Neural cell (in vitro differentiated cells): ENCODE results near the gene HOXA3. TPM values are rescaled to one million over a fixed set of nuclear protein-coding genes. Genes with fewer than 3 reads are reported as not detected.

ENCODE experiments used
- H2AFZ ChIP-seq: fragments of 200-600, 300-800 bp; sonication (generic), shearing (Covaris generic); 2 replicates; pipeline ENCODE4 v1.6.0; 2014; ENCODE audit warnings: low read depth, mild to moderate bottlenecking, antibody characterized with exemption, low read length, moderate library complexity
- H3F3A ChIP-seq: fragments of 200-600 bp; shearing (Covaris generic); 2 replicates; pipeline ENCODE4 v1.6.1; 2016; ENCODE audit warnings: mild to moderate bottlenecking, moderate library complexity, mixed read lengths, antibody characterized with exemption, low read length; ENCODE audit not compliant: insufficient read depth, poor library complexity, severe bottlenecking
- H3K27ac ChIP-seq: fragments of 200-600, 300-800 bp; sonication (generic), shearing (Covaris generic); 2 replicates; pipeline ENCODE4 v1.5.1; 2014; ENCODE audit warnings: mild to moderate bottlenecking, low read length, moderate library complexity
- H3K27me3 ChIP-seq: fragments of 300-800, 200-600 bp; sonication (generic), shearing (Covaris generic); 2 replicates; pipeline ENCODE4 v1.6.0; 2014; ENCODE audit warnings: mild to moderate bottlenecking, low read depth, low read length, moderate library complexity; ENCODE audit not compliant: insufficient read depth
- H3K36me3 ChIP-seq: fragments of 300-800, 200-600 bp; sonication (generic), shearing (Covaris generic); 2 replicates; pipeline ENCODE4 v1.5.1; 2014; ENCODE audit warnings: mild to moderate bottlenecking, antibody characterized with exemption, low read length, moderate library complexity; ENCODE audit not compliant: insufficient read depth
- H3K4me2 ChIP-seq: fragments of 300-800, 200-600 bp; sonication (generic), shearing (Covaris generic); 2 replicates; pipeline ENCODE4 v1.6.0; 2014; ENCODE audit warnings: mild to moderate bottlenecking, low read length
- H3K4me3 ChIP-seq: fragments of 300-800, 200-600 bp; sonication (generic), shearing (Covaris generic); 2 replicates; pipeline ENCODE4 v1.5.1; 2014; ENCODE audit warnings: mild to moderate bottlenecking, low read length, moderate library complexity
- H3K79me2 ChIP-seq: fragments of 200-600 bp; shearing (Covaris generic); replicated peaks from 2 replicates; pipeline ENCODE4 v1.6.0; 2014; ENCODE audit warnings: mild to moderate bottlenecking, low read length, moderate library complexity; ENCODE audit not compliant: insufficient read depth
- H3K9ac ChIP-seq: fragments of 300-800, 200-600 bp; sonication (generic), shearing (Covaris generic); 2 replicates; pipeline ENCODE4 v1.6.1; 2016; ENCODE audit warnings: mild to moderate bottlenecking, low read length, mixed read lengths
- H3K9me2 ChIP-seq: fragments of 200-600 bp; shearing (Covaris generic); 2 replicates; pipeline ENCODE4 v1.6.1; 2016; ENCODE audit warnings: mild to moderate bottlenecking, low read length, mixed read lengths; ENCODE audit not compliant: insufficient read depth
- H3K9me3 ChIP-seq: fragments of 200-600, 300-800 bp; sonication (generic), shearing (Covaris generic); 2 replicates; pipeline ENCODE4 v1.6.1; 2016; ENCODE audit warnings: mild to moderate bottlenecking, mixed run types, low read length, moderate library complexity, mixed read lengths
- H4K20me1 ChIP-seq: fragments of 200-600 bp; shearing (Covaris generic); 2 replicates; pipeline ENCODE4 v1.6.1; 2016; ENCODE audit warnings: mild to moderate bottlenecking, mixed run types; ENCODE audit not compliant: insufficient read depth
- EP300 ChIP-seq: fragments of 450-650 bp; conservative IDR thresholded peaks from 2 replicates; pipeline ENCODE4 v1.6.1; 2014; ENCODE audit warnings: antibody characterized with exemption, mild to moderate bottlenecking, moderate library complexity; ENCODE audit not compliant: poor library complexity, severe bottlenecking
- EZH2 ChIP-seq: fragments of 200-600, 300-800 bp; shearing (Covaris generic), sonication (generic); IDR thresholded peaks from 2 replicates; pipeline ENCODE4 v1.6.1; 2014; ENCODE audit warnings: antibody characterized with exemption, low read length, borderline replicate concordance, mild to moderate bottlenecking; ENCODE audit not compliant: insufficient read depth, poor library complexity, severe bottlenecking
- MXI1 ChIP-seq: fragments of 450-650 bp; conservative IDR thresholded peaks from 2 replicates; pipeline ENCODE4 v1.6.1; 2014; ENCODE audit warnings: antibody characterized with exemption, mild to moderate bottlenecking; ENCODE audit not compliant: poor library complexity, severe bottlenecking
- POLR2AphosphoS5 ChIP-seq: IDR thresholded peaks from 2 replicates; pipeline ENCODE4 v1.6.1; 2012
- RAD21 ChIP-seq: fragments of 450-650 bp; conservative IDR thresholded peaks from 2 replicates; pipeline ENCODE4 v1.6.1; 2014; ENCODE audit warnings: antibody characterized with exemption, mild to moderate bottlenecking, moderate library complexity
- SMC3 ChIP-seq: fragments of 450-650 bp; conservative IDR thresholded peaks from 2 replicates; pipeline ENCODE4 v1.6.1; 2014; ENCODE audit warnings: antibody characterized with exemption, mild to moderate bottlenecking, moderate library complexity; ENCODE audit not compliant: poor library complexity
- TAF1 ChIP-seq: IDR thresholded peaks from 2 replicates; pipeline ENCODE4 v1.6.1; 2012; ENCODE audit warnings: low read depth
- polyA plus RNA-seq: library from polyadenylated mRNA; depleted of rRNA; stranded (reverse); fragments of >200 nt; gene quantifications from 2 replicates; pipeline ENCODE4 v1.2.3, GENCODE V29; 2014
- TF ChIP-seq, protein P1 (sequence below): fragments of 450-650 bp; IDR thresholded peaks from 2 replicates; pipeline ENCODE4 v1.5.1; 2014; ENCODE audit warnings: antibody characterized with exemption, mild to moderate bottlenecking, moderate library complexity; ENCODE audit not compliant: poor library complexity, severe bottlenecking
- TF ChIP-seq, protein P2 (sequence below): IDR thresholded peaks from 2 replicates; pipeline ENCODE4 v1.6.1; 2012; ENCODE audit warnings: borderline replicate concordance

HOXA3 gene
- polyA plus RNA-seq, 1 donor from 2014 or later: not detected

DNA sequence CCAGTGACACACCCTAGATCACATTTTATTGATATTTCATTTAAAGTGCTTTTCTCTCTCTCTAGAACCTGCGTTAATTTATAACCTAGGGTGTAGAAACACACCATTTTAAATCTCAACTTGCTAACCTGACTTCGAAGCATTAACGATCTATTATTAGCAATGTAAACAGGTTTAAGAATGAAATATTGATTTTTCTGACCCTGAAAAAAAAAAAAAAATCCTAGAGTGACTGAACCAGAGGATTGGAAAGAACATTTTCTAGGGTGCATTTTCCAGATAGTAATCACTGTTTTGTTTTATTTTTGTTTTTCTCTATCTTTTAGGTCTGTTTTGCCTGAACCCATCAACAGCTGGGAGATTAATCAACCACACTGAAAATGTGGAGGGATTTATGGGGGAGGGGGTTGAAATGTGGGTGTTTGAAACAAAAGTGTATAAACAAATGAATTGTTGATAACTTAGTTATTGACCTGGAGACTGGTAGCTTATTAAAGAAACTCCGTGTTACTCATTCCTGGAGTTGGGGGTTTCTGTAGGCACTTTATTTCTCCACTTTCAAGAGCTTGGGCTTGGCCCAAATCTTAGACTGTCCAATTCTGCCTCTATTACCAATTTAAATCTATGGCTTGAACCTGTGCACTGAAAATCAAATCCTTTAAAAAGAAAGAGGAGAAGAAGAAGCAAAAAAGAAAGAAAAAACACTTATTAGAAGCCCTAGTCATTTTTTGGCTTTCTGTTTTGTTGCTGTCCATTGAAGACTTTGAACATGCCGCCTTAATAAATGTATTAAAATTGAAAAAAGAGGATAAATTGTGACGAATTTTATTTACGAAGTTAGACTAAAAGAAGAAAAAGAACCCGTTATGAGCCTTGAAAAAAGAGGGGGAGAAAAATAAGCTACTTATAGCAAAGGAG lies 52.7 kb downstream of the HOXA3 start:
- no peak overlapping the region for H3K9ac ChIP-seq
- TF ChIP-seq EZH2 (no peak), EP300 (no peak)
- TF ChIP-seq, protein P1, sequence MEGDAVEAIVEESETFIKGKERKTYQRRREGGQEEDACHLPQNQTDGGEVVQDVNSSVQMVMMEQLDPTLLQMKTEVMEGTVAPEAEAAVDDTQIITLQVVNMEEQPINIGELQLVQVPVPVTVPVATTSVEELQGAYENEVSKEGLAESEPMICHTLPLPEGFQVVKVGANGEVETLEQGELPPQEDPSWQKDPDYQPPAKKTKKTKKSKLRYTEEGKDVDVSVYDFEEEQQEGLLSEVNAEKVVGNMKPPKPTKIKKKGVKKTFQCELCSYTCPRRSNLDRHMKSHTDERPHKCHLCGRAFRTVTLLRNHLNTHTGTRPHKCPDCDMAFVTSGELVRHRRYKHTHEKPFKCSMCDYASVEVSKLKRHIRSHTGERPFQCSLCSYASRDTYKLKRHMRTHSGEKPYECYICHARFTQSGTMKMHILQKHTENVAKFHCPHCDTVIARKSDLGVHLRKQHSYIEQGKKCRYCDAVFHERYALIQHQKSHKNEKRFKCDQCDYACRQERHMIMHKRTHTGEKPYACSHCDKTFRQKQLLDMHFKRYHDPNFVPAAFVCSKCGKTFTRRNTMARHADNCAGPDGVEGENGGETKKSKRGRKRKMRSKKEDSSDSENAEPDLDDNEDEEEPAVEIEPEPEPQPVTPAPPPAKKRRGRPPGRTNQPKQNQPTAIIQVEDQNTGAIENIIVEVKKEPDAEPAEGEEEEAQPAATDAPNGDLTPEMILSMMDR: no peak
- peaks cover 3% of the 10 kb centered on the region for H3K9me3 ChIP-seq
- H3K27ac ChIP-seq: no peak overlapping the region
- no peaks in the 10 kb centered on the region for H3K79me2 ChIP-seq
- H3K9me2 ChIP-seq: no peaks in the 10 kb centered on the region
- H3K27me3 ChIP-seq: peaks cover 100% of the 10 kb centered on the region
- H3K36me3 ChIP-seq: no peaks in the 10 kb centered on the region
- no peak overlapping the region for H3K4me3 ChIP-seq
- no peaks in the 10 kb centered on the region for H4K20me1 ChIP-seq
- H3K4me2 ChIP-seq: no peak overlapping the region
- H2AFZ ChIP-seq: no peak overlapping the region
- no peaks in the 10 kb centered on the region for H3F3A ChIP-seq

DNA sequence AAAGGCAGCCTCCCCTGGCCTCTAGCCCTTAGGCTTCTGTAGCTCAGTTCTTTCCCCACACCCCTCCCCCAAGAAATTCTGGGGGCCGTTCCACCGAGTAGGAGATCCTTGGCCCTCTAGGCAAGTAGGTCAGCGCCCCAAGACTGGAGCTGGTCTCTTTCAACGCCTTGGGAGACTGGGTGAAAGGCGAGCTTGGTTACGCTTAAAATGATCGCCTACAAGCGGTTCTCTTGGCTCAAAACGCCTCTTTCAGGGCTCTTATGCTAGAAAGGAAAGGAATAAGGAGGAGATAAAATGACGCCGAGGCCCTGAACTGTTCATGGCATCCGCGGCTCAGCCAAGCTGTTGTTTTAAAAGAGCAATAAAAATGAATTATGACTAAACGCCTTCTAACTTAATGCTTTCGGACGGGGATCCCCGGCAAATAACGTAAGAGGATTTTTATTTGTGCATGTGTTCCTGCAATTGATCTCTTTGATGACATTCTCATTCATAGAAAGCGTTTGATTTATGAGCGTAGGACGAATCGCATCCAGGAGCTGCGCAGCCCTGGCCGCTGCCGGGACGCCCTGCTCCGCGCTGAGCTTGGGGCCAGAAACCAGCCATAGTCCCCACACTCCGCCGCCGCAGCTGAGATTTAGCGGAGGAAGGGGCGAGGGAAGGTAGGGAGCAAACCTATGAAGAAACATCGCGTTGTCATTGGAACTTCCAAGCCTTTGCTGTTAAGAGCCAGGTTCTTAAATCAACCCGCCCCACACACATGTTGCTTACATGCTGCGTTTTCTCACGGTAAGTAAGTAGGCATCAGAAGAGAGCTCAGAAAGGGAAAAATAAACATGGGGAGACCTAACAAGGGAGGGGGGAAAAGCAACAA lies 53.6 kb downstream of the HOXA3 start:
- H3K9ac ChIP-seq: no peak overlapping the region
- no peak overlapping the region for H3K4me2 ChIP-seq
- H3K36me3 ChIP-seq: no peaks in the 10 kb centered on the region
- no peaks in the 10 kb centered on the region for H4K20me1 ChIP-seq
- H3K4me3 ChIP-seq: no peak overlapping the region
- TF ChIP-seq EP300: no peak
- TF ChIP-seq MXI1: no peak
- TF ChIP-seq, protein P1: no peak
- TF ChIP-seq, protein P2, sequence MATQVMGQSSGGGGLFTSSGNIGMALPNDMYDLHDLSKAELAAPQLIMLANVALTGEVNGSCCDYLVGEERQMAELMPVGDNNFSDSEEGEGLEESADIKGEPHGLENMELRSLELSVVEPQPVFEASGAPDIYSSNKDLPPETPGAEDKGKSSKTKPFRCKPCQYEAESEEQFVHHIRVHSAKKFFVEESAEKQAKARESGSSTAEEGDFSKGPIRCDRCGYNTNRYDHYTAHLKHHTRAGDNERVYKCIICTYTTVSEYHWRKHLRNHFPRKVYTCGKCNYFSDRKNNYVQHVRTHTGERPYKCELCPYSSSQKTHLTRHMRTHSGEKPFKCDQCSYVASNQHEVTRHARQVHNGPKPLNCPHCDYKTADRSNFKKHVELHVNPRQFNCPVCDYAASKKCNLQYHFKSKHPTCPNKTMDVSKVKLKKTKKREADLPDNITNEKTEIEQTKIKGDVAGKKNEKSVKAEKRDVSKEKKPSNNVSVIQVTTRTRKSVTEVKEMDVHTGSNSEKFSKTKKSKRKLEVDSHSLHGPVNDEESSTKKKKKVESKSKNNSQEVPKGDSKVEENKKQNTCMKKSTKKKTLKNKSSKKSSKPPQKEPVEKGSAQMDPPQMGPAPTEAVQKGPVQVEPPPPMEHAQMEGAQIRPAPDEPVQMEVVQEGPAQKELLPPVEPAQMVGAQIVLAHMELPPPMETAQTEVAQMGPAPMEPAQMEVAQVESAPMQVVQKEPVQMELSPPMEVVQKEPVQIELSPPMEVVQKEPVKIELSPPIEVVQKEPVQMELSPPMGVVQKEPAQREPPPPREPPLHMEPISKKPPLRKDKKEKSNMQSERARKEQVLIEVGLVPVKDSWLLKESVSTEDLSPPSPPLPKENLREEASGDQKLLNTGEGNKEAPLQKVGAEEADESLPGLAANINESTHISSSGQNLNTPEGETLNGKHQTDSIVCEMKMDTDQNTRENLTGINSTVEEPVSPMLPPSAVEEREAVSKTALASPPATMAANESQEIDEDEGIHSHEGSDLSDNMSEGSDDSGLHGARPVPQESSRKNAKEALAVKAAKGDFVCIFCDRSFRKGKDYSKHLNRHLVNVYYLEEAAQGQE: no peak
- TF ChIP-seq RAD21: no peak
- no peak for TF ChIP-seq SMC3
- TF ChIP-seq POLR2AphosphoS5: peak; percentile 18
- peak; percentile 38 for TF ChIP-seq EZH2
- no peak for TF ChIP-seq TAF1
- H3K79me2 ChIP-seq: no peaks in the 10 kb centered on the region
- no peak overlapping the region for H3K27ac ChIP-seq
- peaks cover 100% of the 10 kb centered on the region for H3K27me3 ChIP-seq
- no peaks in the 10 kb centered on the region for H3K9me2 ChIP-seq
- H3K9me3 ChIP-seq: peaks cover 3% of the 10 kb centered on the region
- no peak overlapping the region for H2AFZ ChIP-seq
- no peaks in the 10 kb centered on the region for H3F3A ChIP-seq
